ENCODE measurements around the gene GUCY1A2. TPM values are rescaled to one million over a fixed set of nuclear protein-coding genes. Genes with fewer than 3 reads are reported as not detected.

The GUCY1A2 gene
- total and polyA plus RNA-seq, 2 donors from 2014 or later: 0.75 to 16.1 TPM

GRCh38 chr11:106724293-106724892, 293.9 kb downstream of the GUCY1A2 start:
- intact Hi-C loops (cut with DNase I): no loop called here
- Histone ChIP-seq H3K9ac (ENCODE audit: low read length in 3 of 3) (no peak overlapping the region), H3K4me1 (ENCODE audit: control insufficient read depth in 2 of 3, insufficient read depth in 2 of 3, low read depth in 1 of 3, low read length in 3 of 3) (no peaks in the 10 kb centered on the region), H3K4me3 (ENCODE audit: low read length in 3 of 3) (no peak overlapping the region), H3K27me3 (ENCODE audit: control insufficient read depth, insufficient read depth, low read length) (no peaks in the 10 kb centered on the region), H3K9me3 (ENCODE audit: control insufficient read depth in 2 of 3, insufficient read depth in 1 of 3, low read length in 3 of 3) (no peaks in the 10 kb centered on the region), H3K36me3 (ENCODE audit: control insufficient read depth in 2 of 3, insufficient read depth in 3 of 3, low read length in 3 of 3) (no peaks in the 10 kb centered on the region), H3K27ac (ENCODE audit: low read depth in 2 of 2, low read length in 2 of 2) (no peak overlapping the region)
- FAIRE-seq (no peak), DNase-seq (no peak)
- TF ChIP-seq CTCF (IDR thresholded peaks at IDR 0.05; ENCODE audit: borderline replicate concordance, extremely low read depth, insufficient read depth): no peak

- no peak for FAIRE-seq
- no peaks in the 10 kb centered on the region for H3K9me3 ChIP-seq (ENCODE audit: control insufficient read depth in 2 of 3, insufficient read depth in 1 of 3, low read length in 3 of 3)
- TF ChIP-seq CTCF (IDR thresholded peaks at IDR 0.05; ENCODE audit: borderline replicate concordance, extremely low read depth, insufficient read depth): no peak
- DNase-seq: no peak
- no peaks in the 10 kb centered on the region for H3K36me3 ChIP-seq (ENCODE audit: control insufficient read depth in 2 of 3, insufficient read depth in 3 of 3, low read length in 3 of 3)
- no peaks in the 10 kb centered on the region for H3K27me3 ChIP-seq (ENCODE audit: control insufficient read depth, insufficient read depth, low read length)
- H3K4me1 ChIP-seq (ENCODE audit: control insufficient read depth in 2 of 3, insufficient read depth in 2 of 3, low read depth in 1 of 3, low read length in 3 of 3): no peaks in the 10 kb centered on the region
- intact Hi-C loops (cut with DNase I): no loop called here
- H3K9ac ChIP-seq (ENCODE audit: low read length in 3 of 3): no peak overlapping the region
- no peak overlapping the region for H3K4me3 ChIP-seq (ENCODE audit: low read length in 3 of 3)
- no peak overlapping the region for H3K27ac ChIP-seq (ENCODE audit: low read depth in 2 of 2, low read length in 2 of 2)
These were observed 295.2 kb downstream of the GUCY1A2 start for GRCh38 chr11:106723071-106723470.

GRCh38 chr11:106717222-106717621, 301.1 kb downstream of the GUCY1A2 start:
- no peak overlapping the region for H3K9ac ChIP-seq (ENCODE audit: low read length in 3 of 3)
- no peaks in the 10 kb centered on the region for H3K36me3 ChIP-seq (ENCODE audit: control insufficient read depth in 2 of 3, insufficient read depth in 3 of 3, low read length in 3 of 3)
- H3K4me1 ChIP-seq (ENCODE audit: control insufficient read depth in 2 of 3, insufficient read depth in 2 of 3, low read depth in 1 of 3, low read length in 3 of 3): no peaks in the 10 kb centered on the region
- no peak overlapping the region for H3K4me3 ChIP-seq (ENCODE audit: low read length in 3 of 3)
- intact Hi-C loops (cut with DNase I): no loop called here
- H3K27me3 ChIP-seq (ENCODE audit: control insufficient read depth, insufficient read depth, low read length): no peaks in the 10 kb centered on the region
- FAIRE-seq (no peak), DNase-seq (no peak)
- no peaks in the 10 kb centered on the region for H3K9me3 ChIP-seq (ENCODE audit: control insufficient read depth in 2 of 3, insufficient read depth in 1 of 3, low read length in 3 of 3)
- no peak overlapping the region for H3K27ac ChIP-seq (ENCODE audit: low read depth in 2 of 2, low read length in 2 of 2)
- no peak for TF ChIP-seq CTCF (IDR thresholded peaks at IDR 0.05; ENCODE audit: borderline replicate concordance, extremely low read depth, insufficient read depth)

- H3K9ac ChIP-seq (ENCODE audit: low read length in 3 of 3): no peak overlapping the region
- DNase-seq (peak in 2 of 5 donors; percentile 46 to 65), FAIRE-seq (no peak)
- H3K9me3 ChIP-seq (ENCODE audit: control insufficient read depth in 2 of 3, insufficient read depth in 1 of 3, low read length in 3 of 3): no peaks in the 10 kb centered on the region
- H3K27ac ChIP-seq (ENCODE audit: low read depth in 2 of 2, low read length in 2 of 2): no peak overlapping the region
- H3K4me3 ChIP-seq (ENCODE audit: low read length in 3 of 3): no peak overlapping the region
- H3K4me1 ChIP-seq (ENCODE audit: control insufficient read depth in 2 of 3, insufficient read depth in 2 of 3, low read depth in 1 of 3, low read length in 3 of 3): no peaks in the 10 kb centered on the region
- H3K36me3 ChIP-seq (ENCODE audit: control insufficient read depth in 2 of 3, insufficient read depth in 3 of 3, low read length in 3 of 3): no peaks in the 10 kb centered on the region
- TF ChIP-seq CTCF (IDR thresholded peaks at IDR 0.05; ENCODE audit: borderline replicate concordance, extremely low read depth, insufficient read depth): no peak
- intact Hi-C loops (cut with DNase I): no loop called here
- no peaks in the 10 kb centered on the region for H3K27me3 ChIP-seq (ENCODE audit: control insufficient read depth, insufficient read depth, low read length)
These were observed 304.1 kb downstream of the GUCY1A2 start for GRCh38 chr11:106714199-106714598.
